ENCODE data around the gene PRR7. TPM values are rescaled to one million over a fixed set of nuclear protein-coding genes. Genes with fewer than 3 reads are reported as not detected.

PRR7 gene
- total and polyA plus RNA-seq, 2 experiments from 2014 or later = 4.8 to 11.7 TPM

GRCh38 chr5:177445052-177445916 lies 1.3 kb upstream of the PRR7 start:
- H3K36me3 ChIP-seq (replicated peaks; ENCODE audit: insufficient read depth, low read depth) = no peaks in the 10 kb centered on the region
- H3K27ac ChIP-seq = no peak overlapping the region
- H3K9me2 ChIP-seq (replicated peaks; ENCODE audit: insufficient read depth) = no peaks in the 10 kb centered on the region
- no peak overlapping the region for H3K4me3 ChIP-seq
- TF ChIP-seq EZH2 (IDR thresholded peaks at IDR 0.05; ENCODE audit: borderline replicate concordance) (no peak), CTCF (IDR thresholded peaks at IDR 0.05; ENCODE audit: poor library complexity) (no peak), EZH2phosphoT487 (IDR thresholded peaks at IDR 0.05; ENCODE audit: low read depth, severe bottlenecking, unreplicated experiment) (no peak)
- peak overlapping the region; percentile 100 for H3K4me2 ChIP-seq
- H3K9me3 ChIP-seq (ENCODE audit: low read depth) = no peaks in the 10 kb centered on the region
- H4K20me1 ChIP-seq (ENCODE audit: insufficient read depth, poor library complexity, severe bottlenecking) = no peaks in the 10 kb centered on the region
- DNase-seq (ENCODE audit: low spot score) = no peak
- WGBS (ENCODE audit: low lambda C conversion rate, missing lambda C conversion rate) = 72% methylated on average over 9 of the region's 10 CpGs
- peaks cover 13% of the 10 kb centered on the region for H3K4me1 ChIP-seq (ENCODE audit: insufficient read depth)
- H2AFZ ChIP-seq = no peak overlapping the region
- peaks cover 3% of the 10 kb centered on the region for H3K27me3 ChIP-seq
- H3K79me2 ChIP-seq = no peaks in the 10 kb centered on the region

GRCh38 chr5:177445917-177446199 lies 756 bp upstream of the PRR7 start:
- TF ChIP-seq CTCF (IDR thresholded peaks at IDR 0.05; ENCODE audit: poor library complexity) = no peak
- no peak for TF ChIP-seq EZH2 (IDR thresholded peaks at IDR 0.05; ENCODE audit: borderline replicate concordance)
- no peak for TF ChIP-seq EZH2phosphoT487 (IDR thresholded peaks at IDR 0.05; ENCODE audit: low read depth, severe bottlenecking, unreplicated experiment)
- peak overlapping the region; percentile 97 for H3K4me3 ChIP-seq
- no peaks in the 10 kb centered on the region for H3K79me2 ChIP-seq
- 25% methylated on average over 8 of the region's 8 CpGs for WGBS (ENCODE audit: low lambda C conversion rate, missing lambda C conversion rate)
- peak overlapping the region; percentile 100 for H3K4me2 ChIP-seq
- H3K36me3 ChIP-seq (replicated peaks; ENCODE audit: insufficient read depth, low read depth) = no peaks in the 10 kb centered on the region
- H3K9me2 ChIP-seq (replicated peaks; ENCODE audit: insufficient read depth) = no peaks in the 10 kb centered on the region
- H2AFZ ChIP-seq = no peak overlapping the region
- H4K20me1 ChIP-seq (ENCODE audit: insufficient read depth, poor library complexity, severe bottlenecking) = no peaks in the 10 kb centered on the region
- H3K9me3 ChIP-seq (ENCODE audit: low read depth) = no peaks in the 10 kb centered on the region
- DNase-seq (ENCODE audit: low spot score) = no peak
- H3K4me1 ChIP-seq (ENCODE audit: insufficient read depth) = peaks cover 13% of the 10 kb centered on the region
- peaks cover 3% of the 10 kb centered on the region for H3K27me3 ChIP-seq
- no peak overlapping the region for H3K27ac ChIP-seq

- H3K9me2 ChIP-seq (replicated peaks; ENCODE audit: insufficient read depth) = no peaks in the 10 kb centered on the region
- no peaks in the 10 kb centered on the region for H4K20me1 ChIP-seq (ENCODE audit: insufficient read depth, poor library complexity, severe bottlenecking)
- peak; percentile 83 for DNase-seq (ENCODE audit: low spot score)
- no peak overlapping the region for H3K27ac ChIP-seq
- H3K79me2 ChIP-seq = no peaks in the 10 kb centered on the region
- H3K4me1 ChIP-seq (ENCODE audit: insufficient read depth) = peaks cover 13% of the 10 kb centered on the region
- no peak for TF ChIP-seq EZH2phosphoT487 (IDR thresholded peaks at IDR 0.05; ENCODE audit: low read depth, severe bottlenecking, unreplicated experiment)
- no peak for TF ChIP-seq CTCF (IDR thresholded peaks at IDR 0.05; ENCODE audit: poor library complexity)
- no peak for TF ChIP-seq EZH2 (IDR thresholded peaks at IDR 0.05; ENCODE audit: borderline replicate concordance)
- peak overlapping the region; percentile 100 for H3K4me2 ChIP-seq
- H3K9me3 ChIP-seq (ENCODE audit: low read depth) = no peaks in the 10 kb centered on the region
- no peak overlapping the region for H2AFZ ChIP-seq
- no peaks in the 10 kb centered on the region for H3K36me3 ChIP-seq (replicated peaks; ENCODE audit: insufficient read depth, low read depth)
- 2% methylated on average over 6 of the region's 52 CpGs for WGBS (ENCODE audit: low lambda C conversion rate, missing lambda C conversion rate)
- H3K27me3 ChIP-seq = peaks cover 3% of the 10 kb centered on the region
- peak overlapping the region; percentile 97 for H3K4me3 ChIP-seq
Measured at GRCh38 chr5:177447066-177447610, 524 bp downstream of the PRR7 start.

All from hepatocyte (in vitro differentiated cells).